Measurements from ENCODE around the gene RIIAD1.
"Not testable (repeated sequence)": the region's sequence is repeated elsewhere in the genome, so short reads cannot be mapped to it uniquely, and the experiment has no call there.

The RIIAD1 gene, protein sequence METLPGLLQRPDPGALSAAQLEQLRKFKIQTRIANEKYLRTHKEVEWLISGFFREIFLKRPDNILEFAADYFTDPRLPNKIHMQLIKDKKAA

DNA sequence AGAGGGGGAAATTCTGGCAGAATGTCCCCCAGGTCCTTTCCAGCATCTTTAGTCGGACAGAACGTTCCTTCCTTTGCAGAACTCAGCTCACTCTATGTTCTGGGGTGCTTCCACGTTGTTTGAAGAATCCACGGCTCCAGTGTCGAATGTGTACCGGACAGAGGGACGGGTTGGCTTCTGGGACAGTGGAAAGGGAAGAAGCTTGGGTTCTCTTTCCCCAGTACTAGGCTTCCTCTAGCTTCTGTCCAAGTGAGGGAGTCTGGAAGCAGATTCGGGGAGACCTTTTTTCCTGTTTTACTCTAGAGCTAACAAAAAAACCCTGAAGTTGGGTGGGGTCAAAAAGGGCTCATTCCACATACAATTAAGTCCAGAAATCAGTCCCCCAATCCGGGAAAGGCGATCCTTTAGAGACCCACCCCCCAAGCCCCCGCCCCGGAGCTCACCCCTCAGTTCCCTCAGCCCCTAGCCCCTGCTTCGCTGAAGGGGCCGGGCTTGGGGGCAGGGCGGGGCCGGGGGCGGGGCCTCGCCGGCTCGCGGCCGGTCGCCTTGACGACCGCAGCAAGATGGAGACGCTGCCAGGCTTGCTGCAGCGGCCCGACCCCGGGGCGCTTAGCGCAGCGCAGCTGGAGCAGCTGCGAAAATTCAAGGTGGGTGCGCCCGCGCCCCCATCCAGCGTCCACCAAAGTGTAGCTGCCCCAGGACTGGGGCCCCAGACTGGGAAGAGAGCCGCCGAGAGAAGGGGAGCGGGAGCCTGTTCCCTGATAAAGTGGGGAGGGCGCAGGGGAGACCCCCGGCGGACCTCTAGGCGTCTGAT is at the start of gene RIIAD1:
Gene RIIAD1 (plus strand): TSS at position 549 of the 814 bp plus-strand sequence. CDS start 15 bp downstream, at position 564.
- DNase-seq (ENCODE audit: extremely low read depth in 1 of 2, low read depth in 1 of 2), result peak in 1 of 2 donors; percentile 8

DNA sequence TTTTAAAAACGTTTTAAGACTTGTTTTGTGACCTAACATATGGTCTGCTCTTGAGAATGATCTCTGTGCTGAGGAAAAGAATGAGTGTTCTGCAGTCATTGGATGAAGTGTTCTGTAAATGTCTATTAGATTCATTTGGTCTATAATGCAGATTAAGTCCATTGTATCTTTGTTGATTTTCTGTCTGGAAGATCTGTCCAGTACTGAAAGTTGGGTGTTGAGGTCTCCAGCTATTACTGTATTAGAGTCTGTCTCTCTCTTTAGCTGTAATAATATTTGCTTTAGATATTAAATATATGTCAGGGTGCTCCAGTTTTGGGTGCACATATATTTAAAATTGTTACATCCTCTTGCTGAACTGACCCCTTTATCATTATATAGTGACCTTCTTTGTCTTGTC is 47.9 kb upstream of the RIIAD1 start:
- DNase-seq (ENCODE audit: extremely low read depth in 1 of 2, low read depth in 1 of 2), result no peak

DNA sequence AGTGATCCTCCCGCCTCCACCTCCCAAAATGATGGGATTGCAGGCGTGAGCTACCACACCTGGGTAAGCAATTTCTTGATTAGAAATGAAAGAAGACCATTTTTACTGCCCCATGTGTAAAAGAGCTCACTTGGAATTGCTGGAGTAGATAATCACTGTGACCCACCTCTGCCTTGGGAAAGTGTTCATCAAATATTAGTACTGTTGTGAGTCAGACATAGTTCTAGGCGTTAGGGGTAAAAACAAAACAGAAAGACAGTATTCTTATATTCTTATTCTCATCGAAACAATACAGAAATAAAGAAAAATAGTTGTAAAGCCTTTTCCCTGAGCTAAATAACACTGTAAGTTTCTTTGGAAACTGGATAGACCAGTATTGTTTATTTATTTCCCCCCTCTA is 40.9 kb upstream of the RIIAD1 start:
- DNase-seq (ENCODE audit: extremely low read depth in 1 of 2, low read depth in 1 of 2), result no peak

DNA sequence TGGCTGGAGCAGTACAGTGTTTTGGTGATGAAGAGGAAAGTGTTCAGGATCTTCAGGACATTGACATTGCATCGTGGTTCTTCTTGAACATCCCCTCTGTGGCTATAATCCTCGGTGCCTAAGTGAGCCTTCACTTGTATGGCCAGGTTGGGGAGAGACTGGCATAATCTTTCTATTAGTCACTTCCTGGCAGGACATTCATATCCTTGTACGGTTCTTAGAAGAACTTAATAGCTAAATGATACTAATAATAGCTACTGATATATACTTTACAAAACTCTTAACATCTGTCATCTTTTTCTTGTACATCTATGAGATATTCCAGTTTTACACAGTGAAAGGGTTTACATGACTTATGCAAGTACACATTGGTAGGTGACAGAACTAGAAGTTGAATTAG is 40.5 kb upstream of the RIIAD1 start:
- no peak for DNase-seq (ENCODE audit: extremely low read depth in 1 of 2, low read depth in 1 of 2)

DNA sequence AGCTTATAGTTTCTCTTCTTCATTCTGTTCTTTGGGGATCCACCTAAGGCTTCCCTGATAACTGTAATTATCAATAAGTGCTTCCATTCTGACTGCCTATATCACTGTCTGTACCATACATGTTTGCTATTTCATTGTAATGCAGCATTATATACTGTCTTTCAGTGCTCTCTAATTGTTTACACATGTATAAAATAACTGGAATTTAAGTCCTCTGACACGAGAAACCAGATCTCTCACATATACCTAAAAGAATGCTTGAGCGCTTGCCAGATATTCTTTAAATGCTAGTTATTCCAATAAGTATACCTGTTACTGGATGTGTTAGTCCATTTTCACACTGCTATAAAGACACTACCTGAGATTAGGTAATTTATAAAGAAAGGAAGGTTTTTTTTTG is 39.4 kb upstream of the RIIAD1 start:
- no peak for DNase-seq (ENCODE audit: extremely low read depth in 1 of 2, low read depth in 1 of 2)

DNA sequence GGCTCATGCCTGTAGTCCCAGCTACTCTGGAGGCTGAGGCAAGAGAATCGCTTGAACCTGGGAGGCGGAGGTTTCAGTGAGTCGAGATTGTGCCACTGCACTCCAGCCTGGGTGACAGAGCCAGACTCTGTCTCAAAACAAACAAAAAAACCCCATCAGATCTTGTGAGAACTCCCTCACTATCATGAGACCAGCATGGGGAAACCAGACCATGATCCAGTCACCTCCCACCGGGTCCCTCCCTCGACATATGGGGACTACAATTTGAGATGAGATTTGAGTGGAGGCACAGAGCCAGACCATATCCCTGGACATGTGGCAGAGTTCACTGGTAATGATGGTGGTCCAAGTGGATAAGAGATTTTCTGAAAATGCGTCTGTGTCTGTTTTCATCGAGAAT is 38.4 kb upstream of the RIIAD1 start:
- not testable (repeated sequence) for DNase-seq (ENCODE audit: extremely low read depth in 1 of 2, low read depth in 1 of 2)

DNA sequence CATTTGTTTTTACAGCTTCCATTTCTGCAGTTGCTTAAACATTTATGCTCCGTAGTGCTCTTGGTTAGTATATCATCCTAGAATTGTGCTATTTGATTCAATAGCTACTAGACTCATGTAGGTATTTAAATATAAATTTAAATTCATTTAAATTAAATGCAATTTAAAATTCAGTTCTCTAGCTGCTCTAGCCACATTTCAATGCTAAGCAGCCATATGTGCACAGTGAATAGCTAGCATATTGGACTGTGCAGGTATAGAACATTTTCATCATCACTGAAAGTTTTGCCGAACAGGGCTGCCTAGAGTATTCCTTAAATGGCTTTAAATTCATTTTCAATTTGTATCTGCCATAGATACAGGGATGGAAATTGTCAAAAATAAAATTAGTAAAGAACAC is 37.2 kb upstream of the RIIAD1 start:
- DNase-seq (ENCODE audit: extremely low read depth in 1 of 2, low read depth in 1 of 2), result no peak

DNA sequence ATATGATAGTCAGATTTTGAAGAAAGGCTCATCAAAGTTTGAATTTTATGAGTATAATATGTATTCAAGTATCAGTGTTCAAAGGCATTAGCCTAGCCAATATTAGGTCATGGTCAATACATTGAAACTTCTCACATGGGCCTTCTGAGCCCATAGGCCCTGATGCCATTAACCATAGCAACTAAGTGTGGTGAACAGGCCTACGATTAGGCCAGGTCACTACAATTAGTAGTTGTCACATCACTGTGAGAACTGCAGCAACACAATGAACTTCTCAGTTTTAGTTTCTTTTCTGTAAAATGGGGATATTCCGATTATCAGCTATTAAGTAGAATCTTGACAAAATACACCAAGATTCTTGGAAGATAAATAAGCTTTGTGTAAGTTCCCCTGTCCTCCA is 34.8 kb upstream of the RIIAD1 start:
- DNase-seq (ENCODE audit: extremely low read depth in 1 of 2, low read depth in 1 of 2), result no peak

DNA sequence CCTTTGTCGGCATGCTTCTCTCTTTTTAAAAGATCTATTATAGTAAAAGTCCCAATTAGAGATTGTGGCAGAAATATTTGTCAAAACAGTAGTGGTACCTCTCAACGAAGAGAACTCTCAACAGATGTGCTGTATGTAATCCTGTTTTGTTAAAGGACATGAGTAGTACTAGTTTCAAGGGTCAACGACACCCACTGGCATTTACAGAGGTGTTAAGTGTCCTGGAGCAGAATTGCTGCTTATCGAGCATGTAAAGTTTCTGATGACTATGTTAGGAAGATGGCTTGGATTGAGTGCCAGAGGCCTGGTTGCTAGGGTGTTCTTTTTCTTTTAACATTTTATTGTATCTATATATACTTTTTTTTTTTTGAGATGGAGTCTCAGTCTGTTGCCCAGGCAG is 31.8 kb upstream of the RIIAD1 start:
- no peak for DNase-seq (ENCODE audit: extremely low read depth in 1 of 2, low read depth in 1 of 2)

DNA sequence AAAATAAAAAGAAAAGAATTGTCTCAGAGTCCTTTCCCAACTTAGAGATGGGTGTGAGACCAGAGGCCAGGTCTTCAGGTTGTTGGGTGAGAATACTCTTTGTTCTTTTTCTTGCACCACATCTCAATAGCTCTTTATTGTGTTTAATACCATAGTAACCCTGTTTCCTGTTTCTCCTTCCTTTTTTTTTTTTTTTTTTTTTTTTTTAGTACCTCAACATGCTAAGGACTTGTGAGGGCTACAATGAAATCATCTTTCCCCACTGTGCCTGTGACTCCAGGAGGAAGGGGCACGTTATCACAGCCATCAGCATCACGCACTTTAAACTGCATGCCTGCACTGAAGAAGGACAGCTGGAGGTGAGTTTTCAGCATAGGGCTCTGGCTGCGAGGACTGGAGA is 29.1 kb upstream of the RIIAD1 start:
- DNase-seq (ENCODE audit: extremely low read depth in 1 of 2, low read depth in 1 of 2), result no peak

DNA sequence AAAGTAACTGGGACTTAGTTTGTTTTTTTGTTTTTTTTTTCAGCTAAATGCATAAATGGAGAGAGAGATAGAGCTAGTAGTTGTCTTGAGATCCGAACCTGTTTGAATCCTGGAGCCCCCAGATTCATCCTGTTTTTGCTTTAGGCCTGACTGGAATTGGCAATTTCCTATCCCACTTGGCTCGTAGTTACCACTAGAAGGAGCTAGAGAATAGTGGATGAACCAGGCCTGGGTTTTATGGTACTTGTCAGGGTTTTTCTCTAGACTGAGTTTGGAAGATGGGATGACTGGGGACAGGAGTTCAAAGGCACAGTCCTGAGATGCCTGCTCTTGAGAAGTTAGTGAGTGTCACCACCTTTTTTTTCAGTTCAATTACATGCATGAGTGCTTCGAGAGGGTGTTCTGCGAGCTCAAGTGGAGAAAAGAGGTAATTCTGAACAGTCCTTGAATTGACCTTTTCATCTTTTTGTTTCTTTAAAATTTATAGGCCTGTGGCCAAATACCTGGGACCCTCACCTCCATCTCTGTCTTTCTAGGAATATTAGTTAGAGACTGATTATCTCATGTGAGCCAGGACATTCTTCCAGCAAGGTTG is 28.2 kb upstream of the RIIAD1 start:
- DNase-seq (ENCODE audit: extremely low read depth in 1 of 2, low read depth in 1 of 2), result no peak

DNA sequence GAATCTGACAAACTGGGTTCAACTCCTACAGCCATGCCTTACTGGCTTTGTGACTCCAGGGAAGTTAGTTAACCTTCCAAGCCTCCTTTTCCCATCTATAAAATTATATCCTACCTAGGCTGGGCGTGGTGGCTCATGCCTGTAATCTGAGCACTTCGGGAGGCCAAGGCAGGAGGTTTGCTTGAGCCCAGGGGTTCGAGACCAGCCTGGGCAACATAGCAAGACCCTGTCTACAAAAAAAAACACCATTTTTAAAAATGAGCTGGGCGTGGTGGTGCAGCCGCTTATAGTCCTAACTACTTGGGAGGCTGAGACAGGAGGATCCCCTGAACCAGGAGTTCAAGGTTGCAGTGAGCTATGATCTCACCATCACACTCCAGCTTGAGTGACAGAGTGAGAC is 19.8 kb upstream of the RIIAD1 start:
- no peak for DNase-seq (ENCODE audit: extremely low read depth in 1 of 2, low read depth in 1 of 2)

DNA sequence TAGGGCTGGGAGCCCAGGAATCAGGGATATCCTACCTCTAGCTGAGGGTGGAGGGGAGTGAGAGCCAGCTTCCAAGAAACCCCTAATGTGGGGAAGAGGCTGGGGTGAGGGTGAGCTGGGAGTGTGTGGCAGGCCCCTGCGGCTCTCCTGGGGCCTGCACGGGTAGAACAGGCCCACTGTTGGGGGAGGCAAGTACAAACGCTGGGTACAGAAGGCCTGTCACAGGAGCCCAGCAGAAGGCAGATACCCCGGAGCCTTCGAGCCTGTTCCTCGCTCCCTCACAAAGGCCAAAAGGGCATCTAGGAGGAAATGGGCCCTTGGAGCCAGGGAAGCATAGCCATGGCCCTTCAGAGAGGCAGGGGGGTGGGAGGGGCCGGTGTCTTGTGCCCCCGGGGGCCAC is 18.4 kb upstream of the RIIAD1 start:
- no peak for DNase-seq (ENCODE audit: extremely low read depth in 1 of 2, low read depth in 1 of 2)

DNA sequence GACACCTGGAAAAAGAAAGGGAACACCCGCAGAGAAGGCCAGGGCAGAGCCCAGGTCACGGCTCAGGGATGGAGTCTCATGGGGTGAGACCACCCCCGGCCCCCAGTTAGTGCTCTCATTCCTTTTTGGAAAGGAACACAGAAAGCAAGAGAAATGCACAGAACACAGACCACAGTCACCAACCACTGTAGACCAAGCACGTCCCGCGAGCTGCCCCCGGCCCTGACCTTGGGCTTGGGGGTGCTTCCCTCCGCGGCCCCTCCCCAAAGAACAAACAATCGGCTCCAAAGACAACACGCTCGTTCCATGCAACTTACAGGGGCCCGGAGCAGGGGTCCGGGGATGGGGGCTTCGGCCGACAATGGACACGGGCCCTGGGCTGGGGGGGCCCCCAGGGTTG is 17.5 kb upstream of the RIIAD1 start:
- no peak for DNase-seq (ENCODE audit: extremely low read depth in 1 of 2, low read depth in 1 of 2)

DNA sequence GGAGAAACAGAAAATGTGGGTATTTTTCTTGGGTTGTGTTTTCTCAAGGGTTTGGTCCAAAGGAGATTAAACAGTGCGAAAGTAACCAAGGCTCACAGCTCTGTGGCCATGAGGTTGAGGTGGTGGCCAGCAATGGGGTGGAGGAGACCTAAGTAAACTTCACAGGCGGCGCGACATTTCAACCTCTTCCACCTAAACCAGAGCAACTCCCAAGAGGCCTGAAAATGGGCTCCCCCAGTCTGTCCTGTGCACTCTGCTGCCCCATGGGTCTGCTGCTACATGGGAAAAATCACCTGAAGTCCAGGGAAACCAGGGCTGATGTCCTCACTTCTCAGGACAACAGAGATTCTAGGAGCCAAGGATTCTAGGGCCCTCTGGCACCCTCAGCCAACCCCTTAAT is 17.1 kb upstream of the RIIAD1 start:
- no peak for DNase-seq (ENCODE audit: extremely low read depth in 1 of 2, low read depth in 1 of 2)

DNA sequence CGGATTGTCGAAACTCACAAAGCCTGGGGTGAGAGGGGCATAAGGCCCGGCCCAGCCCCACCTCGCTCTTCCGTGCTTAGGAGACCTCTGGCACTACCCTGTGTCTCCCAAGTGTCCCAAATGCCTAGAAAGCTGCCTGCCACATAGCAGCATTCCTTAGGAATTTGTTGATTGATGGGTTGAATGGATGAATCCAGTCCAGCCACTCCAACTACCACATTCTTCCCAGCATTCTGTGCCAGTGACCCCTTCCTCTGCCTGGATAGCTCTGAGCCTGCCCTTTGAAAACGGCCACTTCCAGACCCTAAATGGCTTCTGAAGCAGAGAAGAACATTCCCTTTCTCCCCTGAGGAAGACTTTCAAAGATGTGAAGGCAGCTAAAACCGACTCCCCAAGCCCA is 16.2 kb upstream of the RIIAD1 start:
- DNase-seq (ENCODE audit: extremely low read depth in 1 of 2, low read depth in 1 of 2), result no peak

DNA sequence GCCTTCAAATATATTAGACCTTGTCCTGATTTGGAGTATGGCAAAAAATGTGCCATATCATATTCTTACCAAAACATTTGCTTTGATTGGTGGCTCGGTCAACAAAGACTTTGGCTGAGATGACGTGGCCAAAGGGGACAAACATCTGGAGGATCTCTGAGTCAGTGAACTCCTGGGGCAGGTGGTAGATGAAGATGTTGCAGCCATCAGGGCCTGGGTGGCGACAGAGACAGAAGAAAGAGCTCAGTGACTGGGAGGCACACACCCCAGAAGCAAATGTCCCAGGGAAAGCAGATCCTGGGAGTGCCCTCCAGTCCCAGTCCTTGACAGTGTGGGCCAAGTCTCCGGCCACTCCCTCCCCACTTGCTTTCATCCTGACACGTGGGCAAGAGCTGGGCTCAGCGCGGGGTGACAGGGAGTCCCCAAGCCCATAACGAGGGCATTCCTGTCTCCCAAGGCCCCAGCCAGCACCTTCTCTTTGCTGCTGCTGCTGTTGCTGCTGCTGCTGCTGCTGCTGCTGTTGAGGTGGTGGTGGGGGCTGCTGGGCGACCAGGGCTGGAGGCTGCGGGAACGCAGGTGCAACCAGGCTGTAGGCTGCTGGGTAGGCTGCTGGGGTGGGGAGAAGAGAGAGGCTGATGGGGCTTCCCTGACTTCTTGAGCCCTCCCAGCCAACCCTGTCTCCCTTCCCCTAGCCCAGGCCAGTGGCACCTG is 15.4 kb upstream of the RIIAD1 start:
- no peak for DNase-seq (ENCODE audit: extremely low read depth in 1 of 2, low read depth in 1 of 2)

DNA sequence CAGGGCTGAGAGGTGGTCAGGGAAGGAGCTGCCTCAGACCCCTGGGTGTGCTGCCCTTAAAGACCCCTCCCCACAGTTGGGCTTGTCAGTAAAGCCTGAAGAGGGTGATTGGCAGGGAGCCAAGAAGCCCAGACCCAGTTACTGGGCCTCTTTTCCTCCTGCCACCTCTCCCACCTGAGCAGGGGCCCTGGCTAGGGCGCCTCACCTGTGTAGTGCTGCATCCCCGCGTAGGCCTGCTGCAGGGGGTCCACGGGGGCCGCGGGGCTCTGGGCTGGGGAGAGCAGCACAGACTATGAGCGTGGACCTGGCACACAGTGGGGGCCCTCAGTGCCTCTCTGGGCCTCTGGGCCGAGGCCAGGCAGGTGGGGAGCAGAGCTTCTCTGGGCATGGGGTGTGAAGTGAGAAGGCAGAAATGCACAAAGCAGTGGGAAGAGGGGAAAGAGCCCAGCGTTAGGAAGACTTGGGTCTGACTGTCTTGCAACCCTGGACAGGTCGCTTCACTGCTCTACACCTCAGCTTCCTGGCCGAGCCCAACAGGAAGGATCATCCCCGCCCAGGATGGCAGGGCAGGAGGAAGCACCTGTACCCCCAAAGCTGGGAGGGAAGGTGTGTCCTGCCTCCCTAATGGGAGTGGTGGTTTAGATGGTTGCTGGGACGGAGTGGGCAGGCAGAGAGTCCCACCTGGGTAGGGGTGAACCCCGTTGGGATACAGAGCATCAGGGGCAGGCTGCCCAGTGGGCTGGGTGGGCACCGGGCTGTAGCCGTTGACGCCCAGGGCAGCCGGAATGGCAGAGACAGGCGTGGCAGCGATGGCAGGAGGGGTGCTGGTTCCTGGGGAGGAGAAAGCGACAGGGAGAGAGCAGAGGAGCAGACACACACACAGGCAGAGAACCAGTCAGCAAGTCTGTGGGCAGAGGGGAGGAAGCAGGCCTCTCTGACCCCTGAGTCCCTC is 14.6 kb upstream of the RIIAD1 start:
- DNase-seq (ENCODE audit: extremely low read depth in 1 of 2, low read depth in 1 of 2), result no peak

DNA sequence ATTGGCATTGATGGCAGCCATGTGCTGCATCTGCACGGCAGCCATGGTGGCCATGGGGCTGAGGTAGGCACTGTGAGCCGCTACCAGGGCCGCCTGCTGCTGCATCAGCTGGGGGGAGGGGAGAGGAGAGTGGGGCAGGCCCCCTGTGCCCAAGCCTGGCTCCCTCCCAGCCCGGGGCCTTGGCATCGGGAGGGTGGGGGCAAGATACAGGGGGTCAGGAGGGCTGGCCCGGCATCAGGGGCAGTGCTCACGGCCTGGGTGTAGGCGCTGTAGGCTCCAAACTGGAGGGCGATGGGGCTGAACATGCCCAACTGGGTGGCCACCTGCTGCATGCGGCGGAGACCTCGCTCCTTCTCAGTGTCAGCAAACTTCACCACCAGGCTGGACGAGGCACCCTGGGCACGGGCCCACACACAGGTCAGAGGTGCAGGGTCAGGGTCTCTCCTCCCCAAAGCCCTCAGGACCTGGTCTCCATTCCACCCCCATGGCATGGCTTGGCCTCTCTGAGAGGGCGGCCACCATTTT is 13.7 kb upstream of the RIIAD1 start:
- DNase-seq (ENCODE audit: extremely low read depth in 1 of 2, low read depth in 1 of 2), result no peak

DNA sequence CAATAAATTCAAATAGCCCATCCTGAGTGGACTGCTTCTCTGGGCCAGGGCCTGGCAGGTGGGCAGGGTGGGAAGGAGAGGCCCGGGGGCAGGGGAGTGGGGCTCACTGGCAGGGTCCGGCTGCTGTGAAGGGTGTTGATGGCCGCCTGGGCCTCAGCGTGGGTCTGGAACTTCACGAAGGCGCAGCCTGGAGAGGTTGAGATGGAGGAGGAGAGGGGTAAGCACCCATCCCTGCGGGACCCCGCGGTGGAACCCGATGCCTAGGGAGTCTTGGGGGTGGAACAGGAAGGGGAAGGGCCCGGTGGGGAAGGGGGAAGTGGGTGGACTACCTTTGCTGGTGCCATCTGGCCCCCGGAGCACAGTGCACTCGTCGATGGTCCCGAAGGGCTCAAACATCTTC is 12.4 kb upstream of the RIIAD1 start:
- no peak for DNase-seq (ENCODE audit: extremely low read depth in 1 of 2, low read depth in 1 of 2)

Measured in stimulated activated CD8-positive, alpha-beta memory T cell treated with anti-CD3 and anti-CD28 coated beads, Interleukin-7, amount 100 ng/mL, for 48 hours (primary cell).